AG09309 (cell line): ENCODE data around the gene IRAK1.

Experiments used
- DNase-seq: peaks from one replicate; pipeline ENCODE4 v3.0.0-alpha.2; 2010; ENCODE audit warnings: low read depth
- H3K4me3 ChIP-seq: 2 replicates; pipeline ENCODE4 v1.5.1; 2011; ENCODE audit warnings: mild to moderate bottlenecking, low read depth, low read length, moderate library complexity; ENCODE audit not compliant: control insufficient read depth
- CTCF ChIP-seq: IDR thresholded peaks from 2 replicates; pipeline ENCODE4 v1.5.1; 2011; ENCODE audit warnings: mild to moderate bottlenecking, low read depth, low read length, inconsistent platforms; ENCODE audit not compliant: insufficient read depth, control insufficient read depth; ENCODE audit errors: missing control alignments

IRAK1 gene

GRCh38 chrX:154011376-154012335 lies 8.0 kb downstream of the IRAK1 start:
- no peak overlapping the region for H3K4me3 ChIP-seq
- DNase-seq, result no peak
- no peak for TF ChIP-seq CTCF

- TF ChIP-seq CTCF, result no peak
- H3K4me3 ChIP-seq, result no peak overlapping the region
- no peak for DNase-seq
Measured at GRCh38 chrX:154010330-154011087, 9.2 kb downstream of the IRAK1 start.

GRCh38 chrX:154008521-154008920 lies 11.2 kb downstream of the IRAK1 start:
- no peak for TF ChIP-seq CTCF
- no peak overlapping the region for H3K4me3 ChIP-seq
- no peak for DNase-seq

GRCh38 chrX:154006947-154007346 lies 12.8 kb downstream of the IRAK1 start:
- DNase-seq, result no peak
- TF ChIP-seq CTCF, result no peak

GRCh38 chrX:154004315-154004714 lies 15.4 kb downstream of the IRAK1 start:
- no peak for DNase-seq
- no peak overlapping the region for H3K4me3 ChIP-seq
- no peak for TF ChIP-seq CTCF

More at GRCh38 chrX:154006947-154007346, 12.8 kb downstream of the IRAK1 start:
- no peak overlapping the region for H3K4me3 ChIP-seq

GRCh38 chrX:154002215-154002719 lies 17.4 kb downstream of the IRAK1 start:
- H3K4me3 ChIP-seq, result no peak overlapping the region; the same call in 1 of the 2 replicates
- TF ChIP-seq CTCF, result no peak
- peak; percentile 57 for DNase-seq
